IPS-NIHi11 (cell line): ENCODE data around the gene DYNC1LI2.
"Not testable (repeated sequence)": the region's sequence is repeated elsewhere in the genome, so short reads cannot be mapped to it uniquely, and the experiment has no call there.

Experiments
- DNase-seq: peaks from one replicate; pipeline ENCODE4 v3.0.0; 2012; ENCODE audit warnings: mixed read lengths, low spot score

The DYNC1LI2 gene

DNA sequence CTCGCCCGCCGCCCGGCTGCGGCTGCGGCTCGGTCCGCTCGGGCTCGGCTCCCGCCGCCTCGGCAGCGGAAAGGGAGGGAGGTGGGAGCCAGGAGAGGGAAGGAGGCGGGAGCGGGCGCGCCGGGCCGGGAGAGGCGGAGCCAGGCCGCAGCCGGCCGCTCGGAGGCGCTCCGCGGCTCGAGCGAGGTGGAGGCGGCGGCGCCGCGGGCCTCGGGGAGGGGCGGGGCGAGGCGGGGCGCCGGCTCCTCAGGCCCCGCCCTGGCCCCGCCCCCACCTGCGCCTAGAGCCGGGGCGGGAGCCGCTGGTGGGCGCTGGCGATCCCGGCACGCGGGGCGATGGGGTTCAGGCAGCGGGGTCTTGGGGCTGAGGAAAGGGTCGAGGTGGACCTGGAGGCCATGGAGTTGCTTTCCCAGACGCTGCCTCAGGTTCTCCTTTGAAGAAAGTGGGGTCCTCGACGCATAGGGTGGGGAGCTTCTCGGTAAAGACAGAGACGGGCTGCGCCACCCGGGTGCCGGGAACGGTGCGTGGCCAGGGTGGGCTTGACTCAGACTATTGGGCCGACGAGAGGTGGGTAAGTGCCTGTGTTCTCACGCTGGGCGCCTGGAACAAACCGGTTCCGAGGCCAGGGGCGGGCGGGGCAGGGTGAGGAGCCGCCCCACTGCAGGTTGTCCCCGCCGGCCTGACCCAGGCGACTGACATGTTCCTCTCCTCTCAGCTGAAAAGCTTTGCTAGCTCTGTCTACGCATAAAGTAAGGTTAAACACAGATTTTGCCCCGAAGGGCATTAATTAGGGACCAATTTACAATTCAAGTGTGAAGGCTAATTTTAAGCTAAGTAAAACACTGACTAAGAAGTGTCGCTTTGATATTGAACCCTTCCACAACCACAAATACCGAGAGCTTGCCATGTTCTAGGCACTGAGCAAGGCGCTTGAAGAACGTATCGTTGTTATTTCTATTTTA is 54.5 kb downstream of the DYNC1LI2 start, which contains the start of gene CMTM4:
TSS of gene CMTM4 (minus strand) at position 75 of the 962 bp plus-strand sequence. CDS start 218 bp downstream, outside the sequence.
- DNase-seq, result peak; percentile 97

DNA sequence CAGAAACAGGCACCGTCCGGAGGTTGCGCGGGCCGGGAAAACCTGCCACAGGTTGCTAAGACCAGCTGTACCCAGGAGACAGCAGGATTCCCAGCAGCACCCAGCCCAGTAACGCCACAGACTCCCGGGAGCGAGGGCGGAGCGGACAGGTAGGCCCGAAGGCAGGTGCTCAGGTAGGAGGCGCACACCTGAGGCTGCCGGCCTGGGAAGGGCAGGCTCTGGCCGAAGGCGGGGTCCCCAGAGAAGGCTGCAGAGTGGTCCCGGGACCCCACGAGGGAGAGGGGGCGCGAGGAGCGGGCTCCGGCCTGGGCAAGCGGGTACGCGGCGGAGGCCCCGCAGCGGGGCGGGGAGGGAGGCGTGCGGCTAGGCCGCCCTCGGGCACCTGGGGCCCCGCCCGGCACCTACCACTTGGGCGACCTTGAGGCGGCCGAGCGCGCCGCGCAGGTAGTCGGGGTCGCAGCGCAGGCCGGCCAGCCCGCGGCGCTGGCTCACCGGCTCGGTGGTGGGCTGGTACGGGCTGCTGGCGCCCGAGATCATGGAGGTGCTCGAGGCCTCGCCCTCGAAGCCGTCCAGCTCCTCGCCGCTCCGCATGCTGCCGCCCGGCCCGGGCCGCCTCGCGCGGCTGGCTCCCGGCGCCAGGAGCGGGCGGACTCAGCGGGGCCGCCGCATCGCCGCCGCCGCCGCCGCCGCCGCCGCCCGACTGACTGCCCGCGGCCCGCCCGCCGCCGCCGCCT is 55.3 kb downstream of the DYNC1LI2 start:
- peak; percentile 72 for DNase-seq

DNA sequence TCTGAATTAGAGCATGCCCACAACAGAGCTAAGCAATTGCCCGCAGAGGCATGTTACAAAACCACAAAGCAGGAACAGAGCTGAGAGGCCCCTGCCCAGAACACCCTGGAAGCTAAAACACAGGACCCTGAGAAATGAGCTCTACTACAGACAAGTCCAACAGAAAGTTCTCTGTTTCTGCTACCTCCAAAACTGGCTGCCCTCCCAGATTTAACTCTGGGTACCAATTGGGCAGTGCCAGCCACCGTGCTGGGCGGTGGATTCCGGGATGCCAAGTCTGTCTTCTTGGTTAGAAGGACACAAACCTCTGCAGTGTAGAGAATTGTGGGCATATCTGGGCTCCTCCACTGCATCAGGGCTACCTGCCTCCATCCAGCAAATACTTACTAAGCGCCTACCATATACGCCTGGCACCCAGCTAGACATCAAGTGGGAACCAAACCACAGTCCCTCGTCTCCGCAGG is 55.9 kb downstream of the DYNC1LI2 start:
- no peak for DNase-seq

DNA sequence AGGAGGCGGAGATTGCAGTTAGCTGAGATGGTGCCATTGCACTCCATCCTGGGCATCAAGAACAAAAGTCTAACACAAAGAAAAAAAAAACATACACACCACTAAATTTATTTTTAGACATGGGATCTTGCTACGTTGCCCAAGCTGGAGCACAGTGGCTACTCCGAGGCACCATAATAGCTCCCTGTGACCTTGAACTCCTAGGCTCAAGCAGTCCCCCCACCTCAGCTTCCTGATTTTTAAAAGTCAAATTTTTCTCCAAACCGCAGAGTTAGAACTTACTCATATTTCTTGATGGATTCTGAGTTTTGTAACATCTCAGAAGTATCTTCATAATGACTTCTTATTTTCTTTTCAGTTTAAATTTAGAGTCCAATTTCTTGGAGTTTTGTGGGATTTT is 58.3 kb downstream of the DYNC1LI2 start:
- DNase-seq, result no peak

DNA sequence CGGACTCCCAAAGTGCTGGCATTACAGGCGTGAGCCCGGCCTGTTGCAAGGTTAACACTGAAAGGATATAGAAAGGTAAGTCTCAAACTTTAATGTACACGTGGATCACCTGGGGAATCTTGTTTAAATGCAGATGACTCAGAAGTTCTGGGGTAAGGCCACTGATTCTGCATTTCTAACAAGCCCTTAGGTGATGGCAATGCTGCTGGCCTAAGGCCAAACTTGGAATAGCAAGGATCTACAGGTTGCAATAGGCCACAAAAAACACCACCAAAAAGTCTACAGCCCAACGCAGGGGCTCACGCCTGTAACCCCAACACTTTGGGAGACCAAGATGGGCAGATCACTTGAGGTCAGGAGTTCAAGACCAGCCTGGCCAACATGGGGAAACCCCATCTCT is 59.1 kb downstream of the DYNC1LI2 start:
- DNase-seq, result no peak

DNA sequence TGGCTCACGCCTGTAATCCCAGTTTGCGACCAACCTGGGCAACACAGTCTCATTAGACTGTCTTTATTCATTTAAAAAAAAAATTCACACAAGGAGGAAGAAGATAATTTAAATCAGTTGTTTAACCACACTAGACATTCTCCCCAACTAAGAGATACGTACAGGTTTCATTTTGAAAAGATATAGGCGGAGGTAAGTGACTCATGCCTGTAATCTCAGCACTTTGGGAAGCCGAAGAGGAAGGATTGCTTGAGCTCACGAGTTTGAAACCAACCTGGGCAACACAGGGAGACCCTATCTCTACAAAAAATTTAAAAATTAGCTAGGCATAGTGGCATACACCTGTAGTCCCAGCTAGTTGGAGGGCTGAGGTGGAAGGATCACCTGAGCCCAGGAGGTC is 60.2 kb downstream of the DYNC1LI2 start:
- DNase-seq, result no peak

DNA sequence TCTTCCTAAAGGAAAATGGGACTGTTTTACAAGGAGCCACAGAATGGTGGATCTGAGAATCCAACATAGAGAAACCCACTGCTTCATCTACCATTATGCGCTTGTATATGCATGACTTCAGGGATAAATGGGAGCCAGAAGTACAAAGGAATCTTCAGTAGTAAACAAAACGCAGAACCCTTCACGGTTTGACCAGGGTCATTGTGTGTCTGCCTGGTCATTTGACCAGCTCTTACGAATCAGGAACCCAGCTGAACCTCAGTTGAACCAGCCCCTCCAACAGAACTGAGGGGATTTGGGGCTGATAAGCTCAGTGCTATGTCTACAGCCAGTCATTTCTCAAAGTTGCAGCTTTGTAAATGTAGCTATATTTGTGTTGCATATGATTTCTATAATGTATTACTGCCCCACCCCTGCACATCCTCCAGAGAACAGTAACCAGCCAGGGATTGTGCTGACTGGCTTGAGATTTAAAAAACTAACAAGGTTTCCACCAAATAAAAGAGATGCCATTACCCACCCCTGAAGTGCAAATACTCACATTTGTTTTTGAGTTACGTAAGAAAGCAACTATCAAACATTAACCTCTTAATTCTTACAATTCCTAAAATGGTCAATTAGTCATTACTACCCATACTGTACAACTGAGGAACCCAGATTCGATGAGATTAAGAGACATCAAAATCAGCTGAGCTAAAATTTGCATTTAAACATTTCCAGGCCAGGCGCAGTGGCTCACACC is 61.1 kb downstream of the DYNC1LI2 start:
- no peak for DNase-seq

DNA sequence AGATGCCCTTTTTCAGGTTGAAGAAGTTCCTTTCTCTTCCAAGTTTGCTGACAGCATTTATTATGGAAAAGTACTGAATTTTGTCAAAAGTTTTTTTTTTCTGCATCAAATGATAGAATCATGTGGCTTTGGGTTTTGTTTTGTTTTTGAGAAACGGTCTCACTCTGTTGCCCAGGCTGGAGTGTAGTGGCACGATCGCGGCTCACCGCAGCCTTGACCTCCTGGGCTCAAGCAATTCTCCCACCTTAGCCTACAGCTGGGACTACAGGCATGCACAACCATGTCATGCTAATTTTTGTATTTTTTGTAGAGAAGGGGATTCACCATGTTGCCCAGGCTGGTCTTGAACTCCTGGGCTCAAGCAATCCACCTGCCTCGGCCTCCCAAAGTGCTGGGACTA is 62.1 kb downstream of the DYNC1LI2 start:
- DNase-seq, result no peak

DNA sequence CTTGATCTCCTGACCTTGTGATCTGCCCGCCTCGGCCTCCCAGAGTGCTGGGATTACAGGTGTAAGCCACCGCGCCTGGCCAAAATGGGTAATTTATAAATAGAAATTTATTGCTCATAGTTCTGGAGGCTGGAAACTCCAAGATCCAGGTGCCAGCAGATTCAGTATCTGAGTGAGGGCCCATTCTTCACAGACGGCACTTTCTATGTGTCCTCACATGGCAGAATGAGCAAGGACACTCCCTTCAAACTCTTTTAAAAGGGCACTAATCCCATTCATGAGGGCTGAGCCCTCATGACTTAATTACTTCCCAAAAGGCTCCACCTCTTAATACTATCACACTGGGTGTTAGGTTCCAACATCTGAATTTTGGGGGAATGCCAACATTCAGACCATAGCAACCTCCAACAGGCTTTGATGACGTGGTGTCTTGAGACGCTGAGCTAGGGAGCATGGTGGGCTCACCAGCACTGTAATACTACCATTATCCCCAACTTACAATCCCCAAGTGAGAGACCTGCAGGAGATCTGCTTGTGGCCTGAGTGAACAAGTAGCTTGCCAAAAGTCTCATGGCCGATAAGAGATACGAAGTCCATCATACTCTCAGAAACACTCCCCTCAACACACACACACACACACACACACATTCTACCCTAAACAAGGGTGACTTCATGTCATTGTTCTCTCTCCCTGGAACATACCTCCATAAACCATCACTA is 63.3 kb downstream of the DYNC1LI2 start:
- no peak for DNase-seq

DNA sequence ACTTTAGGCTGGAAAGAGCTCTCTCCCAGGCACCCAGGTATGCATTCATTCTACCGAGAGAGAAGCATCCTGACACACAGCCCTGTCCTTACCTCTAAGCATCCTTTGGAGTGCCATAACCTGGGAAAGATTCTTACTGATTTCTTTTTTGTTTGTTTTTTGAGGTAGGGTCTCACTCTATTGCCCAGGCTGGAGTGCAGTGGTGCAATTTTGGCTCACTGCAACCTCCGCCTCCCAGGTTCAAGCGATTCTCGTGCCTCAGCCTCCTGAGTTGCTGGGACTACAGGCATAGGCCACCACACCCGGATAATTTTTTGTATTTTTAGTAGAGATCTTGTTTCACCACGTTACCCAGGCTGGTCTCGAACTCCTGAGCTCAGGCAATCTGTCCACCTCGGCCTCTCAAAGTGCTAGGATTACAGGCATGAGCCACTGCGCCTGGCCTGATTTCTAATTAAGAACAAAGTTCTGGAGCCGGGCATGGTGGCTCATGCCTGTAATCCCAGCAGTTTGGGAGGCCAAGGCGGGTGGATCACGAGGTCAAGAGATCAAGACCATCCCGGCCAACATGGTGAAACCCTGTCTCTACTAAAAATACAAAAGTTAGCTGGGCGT is 65.8 kb downstream of the DYNC1LI2 start:
- DNase-seq, result not testable (repeated sequence)

DNA sequence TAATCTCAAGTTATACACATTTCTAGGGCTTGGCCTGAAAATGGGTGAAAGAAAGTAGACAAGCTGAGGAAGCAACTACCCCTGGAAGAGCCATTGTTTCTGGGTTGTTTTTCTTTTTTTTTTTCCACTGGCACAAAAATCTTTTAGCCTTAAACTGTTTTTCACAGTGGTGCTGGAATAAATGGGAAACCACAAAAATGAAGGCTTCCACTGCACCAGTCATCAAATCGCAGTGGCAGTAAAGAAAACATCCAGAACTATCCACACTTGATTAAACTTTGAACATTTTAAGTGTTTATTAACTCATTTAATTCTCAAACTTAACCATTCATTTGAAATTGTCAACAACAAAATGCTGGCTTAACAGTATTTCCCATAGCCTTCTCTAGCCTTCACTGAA is 69.1 kb downstream of the DYNC1LI2 start:
- no peak for DNase-seq

DNA sequence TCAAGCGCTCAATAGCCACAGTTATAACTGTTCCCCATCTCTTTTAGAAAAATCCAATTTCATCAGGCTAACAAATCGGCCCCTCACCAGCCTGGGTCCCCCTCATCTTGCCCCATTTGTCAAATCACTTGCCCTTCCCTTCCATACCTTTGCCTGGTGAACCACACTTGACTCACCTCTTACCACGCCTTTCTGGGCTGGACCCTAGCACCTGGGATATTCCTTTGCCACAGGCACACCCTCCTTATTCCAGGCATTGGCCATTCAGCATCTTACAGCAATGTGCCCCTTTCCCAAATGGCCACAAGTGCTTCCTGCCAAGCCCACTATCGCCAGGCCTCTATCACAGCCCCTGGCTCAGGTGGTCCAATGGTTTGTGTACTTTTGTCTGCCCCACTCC is 69.7 kb downstream of the DYNC1LI2 start:
- no peak for DNase-seq

DNA sequence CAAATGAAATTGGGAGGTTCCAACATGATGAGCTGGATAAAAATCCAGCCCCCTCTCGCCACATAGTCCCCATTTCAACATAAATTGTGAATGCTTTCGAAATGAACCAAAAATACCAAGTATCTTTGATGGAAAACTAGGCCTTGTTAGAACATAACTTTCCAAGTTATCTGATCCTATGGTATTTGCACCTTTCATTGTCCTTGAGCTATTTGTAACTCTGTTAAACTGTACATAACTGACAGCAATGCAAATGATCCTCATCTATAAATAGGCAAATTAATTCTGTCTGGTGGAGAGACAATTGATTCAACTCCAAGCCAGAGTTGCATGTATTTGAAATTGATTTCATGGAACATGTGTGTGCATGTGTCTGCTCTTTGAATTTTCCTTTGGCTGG is 73.1 kb downstream of the DYNC1LI2 start:
- no peak for DNase-seq

DNA sequence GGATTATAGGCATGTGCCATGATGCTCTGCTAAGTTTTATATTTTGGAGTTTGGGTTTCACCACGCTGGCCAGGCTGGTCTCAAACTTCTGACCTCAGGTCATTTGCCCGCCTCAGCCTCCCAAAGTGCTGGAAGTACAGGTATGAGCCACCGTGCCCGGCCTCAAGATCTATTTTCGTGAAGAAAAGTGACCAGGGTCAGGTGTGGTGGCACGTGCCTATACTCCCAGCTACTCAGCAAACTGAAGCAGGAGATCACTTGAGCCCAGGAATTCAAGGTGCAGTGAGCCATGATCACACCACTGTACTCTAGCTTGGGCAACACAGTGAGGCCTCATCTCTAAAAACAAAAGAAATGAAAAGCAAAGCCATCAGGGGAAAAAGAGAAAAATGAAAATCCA is 73.6 kb downstream of the DYNC1LI2 start:
- DNase-seq, result no peak

DNA sequence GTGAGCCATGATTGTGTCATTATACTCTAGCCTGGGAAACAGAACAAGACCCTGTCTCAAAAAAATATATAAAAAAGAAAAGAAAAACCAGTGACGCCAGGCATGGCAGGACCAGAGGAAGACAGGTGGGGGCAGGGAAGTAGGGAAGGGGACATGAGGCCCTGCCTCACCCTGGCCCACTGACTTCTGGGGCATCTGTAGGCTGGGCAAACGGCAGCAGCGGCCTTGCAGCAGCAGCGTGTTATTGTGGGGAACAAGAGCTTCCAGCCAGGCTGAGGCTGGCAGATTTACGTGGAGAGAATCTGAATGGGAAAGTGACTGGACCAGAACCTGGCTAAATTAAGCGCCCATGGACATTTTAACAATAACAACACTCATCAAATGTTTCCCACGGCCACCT is 74.2 kb downstream of the DYNC1LI2 start:
- DNase-seq, result no peak

DNA sequence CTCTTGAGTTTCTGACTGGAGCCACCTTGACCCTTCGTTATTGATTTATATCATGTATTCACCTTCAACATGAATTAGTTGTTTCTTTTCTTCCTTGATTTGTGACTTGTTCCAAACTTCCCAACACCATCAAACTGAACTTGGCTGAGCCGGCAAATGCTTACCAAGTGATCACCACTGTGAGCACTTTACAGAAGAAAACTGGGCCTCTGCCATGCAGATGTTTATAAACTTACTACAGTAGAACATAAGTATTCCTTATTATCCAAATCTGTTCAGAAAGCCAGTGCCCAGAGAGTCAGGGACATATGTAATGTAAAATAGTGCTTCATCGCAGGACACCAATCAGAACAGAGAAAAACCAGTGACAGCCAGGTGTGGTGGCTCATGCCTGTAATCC is 74.8 kb downstream of the DYNC1LI2 start:
- no peak for DNase-seq

DNA sequence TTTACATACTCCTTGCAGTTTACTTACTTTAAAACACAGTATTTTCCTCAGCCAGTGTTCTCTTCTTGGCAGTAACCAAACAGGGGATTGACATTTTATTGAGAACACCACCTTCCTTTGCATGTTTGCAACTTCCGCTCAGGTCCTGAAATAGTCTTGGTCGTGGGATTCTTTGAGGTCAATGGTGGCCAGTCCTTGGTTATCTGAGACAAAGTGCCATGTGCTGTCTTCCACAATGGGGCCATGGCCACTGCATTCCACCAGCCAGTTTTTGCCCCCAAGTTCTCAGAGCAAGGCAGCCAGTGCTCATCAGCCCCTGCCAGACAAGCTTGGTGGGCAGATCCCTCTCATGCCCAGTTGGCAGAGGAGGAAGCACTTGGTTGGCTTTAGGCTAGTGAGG is 77.7 kb downstream of the DYNC1LI2 start:
- DNase-seq, result no peak
